HepG2 (cell line): ENCODE results near the gene RPH3AL. TPM values are rescaled to one million over a fixed set of nuclear protein-coding genes. Genes with fewer than 3 reads are reported as not detected.
A peak's percentile ranks its signal among the peaks of the same experiment; 100 is the strongest.

ENCODE experiments used
- ARHGAP35 ChIP-seq: sonication (generic); formaldehyde crosslinking; IDR thresholded peaks from 2 replicates; pipeline ENCODE4 v1.9.0; 2022; ENCODE audit warnings: mild to moderate bottlenecking, inconsistent platforms, moderate library complexity, missing genetic modification reagents, borderline replicate concordance
- ATM ChIP-seq: fragments of 450-650 bp; IDR thresholded peaks from 2 replicates; pipeline ENCODE4 v1.7.1; 2017; ENCODE audit warnings: mild to moderate bottlenecking, borderline replicate concordance
- CHCHD3 ChIP-seq: sonication (generic); formaldehyde crosslinking; IDR thresholded peaks from 2 replicates; pipeline ENCODE4 v1.8.0; 2022; ENCODE audit warnings: mild to moderate bottlenecking, missing genetic modification reagents, moderate library complexity
- GMEB1 ChIP-seq: sonication (generic); formaldehyde crosslinking; IDR thresholded peaks from 2 replicates; pipeline ENCODE4 v1.5.1; 2020; ENCODE audit warnings: missing genetic modification reagents, mild to moderate bottlenecking, borderline replicate concordance
- KDM4B ChIP-seq: sonication (generic); formaldehyde crosslinking; IDR thresholded peaks from 2 replicates; pipeline ENCODE4 v1.4.0; 2020; ENCODE audit warnings: missing genetic modification reagents
- KLF15 ChIP-seq: sonication (generic); formaldehyde crosslinking; IDR thresholded peaks from 2 replicates; pipeline ENCODE4 v1.8.1; 2023; ENCODE audit warnings: borderline replicate concordance, mild to moderate bottlenecking, inconsistent platforms, missing genetic modification reagents, mixed read lengths
- STAG1 ChIP-seq: sonication (generic); formaldehyde crosslinking; IDR thresholded peaks from 2 replicates; pipeline ENCODE4 v1.4.0; 2020; ENCODE audit warnings: missing genetic modification reagents
- STAT6 ChIP-seq: sonication (generic); formaldehyde crosslinking; IDR thresholded peaks from 2 replicates; pipeline ENCODE4 v1.4.0; 2020; ENCODE audit warnings: missing genetic modification reagents, mild to moderate bottlenecking, borderline replicate concordance
- TEAD3 ChIP-seq: optimal IDR thresholded peaks from 2 replicates; pipeline ENCODE3; 2016; ENCODE audit warnings: borderline replicate concordance
- ZNF225 ChIP-seq: sonication (generic); formaldehyde crosslinking; IDR thresholded peaks from 2 replicates; pipeline ENCODE4 v1.4.0; 2020; ENCODE audit warnings: mild to moderate bottlenecking, missing genetic modification reagents
- ZNF234 ChIP-seq: sonication (generic); formaldehyde crosslinking; conservative IDR thresholded peaks from 2 replicates; pipeline ENCODE4 v1.5.1; 2020; ENCODE audit warnings: mild to moderate bottlenecking, missing genetic modification reagents
- ZNF260 ChIP-seq: sonication (generic); formaldehyde crosslinking; IDR thresholded peaks from 2 replicates; pipeline ENCODE4 v1.4.0; 2020; ENCODE audit warnings: missing genetic modification reagents, low read depth, mild to moderate bottlenecking, borderline replicate concordance
- ZNF550 ChIP-seq: sonication (generic); formaldehyde crosslinking; IDR thresholded peaks from 2 replicates; pipeline ENCODE4 v1.4.0; 2020; ENCODE audit warnings: mild to moderate bottlenecking, missing genetic modification reagents, borderline replicate concordance
- ZNF572 ChIP-seq: sonication (generic); formaldehyde crosslinking; IDR thresholded peaks from 2 replicates; pipeline ENCODE4 v1.5.1; 2020; ENCODE audit warnings: mild to moderate bottlenecking, missing genetic modification reagents
- ZNF629 ChIP-seq: sonication (generic); formaldehyde crosslinking; conservative IDR thresholded peaks from 2 replicates; pipeline ENCODE4 v1.5.0; 2020; ENCODE audit warnings: missing genetic modification reagents
- ZNF704 ChIP-seq: sonication (generic); formaldehyde crosslinking; IDR thresholded peaks from 2 replicates; pipeline ENCODE4 v1.8.1; 2023; ENCODE audit warnings: mild to moderate bottlenecking, inconsistent platforms, moderate library complexity, missing genetic modification reagents, borderline replicate concordance
- polyA plus RNA-seq, 8 experiments: library from polyadenylated mRNA; depleted of rRNA in 3 of 8; stranded (reverse) in 7 of 8; unstranded in 1 of 8; fragments of >200 nt; fragmentation: Illumina TruSeq in 4 of 8; extraction: Trizol in 4 of 8; gene quantifications; 2 replicates each; pipeline versions ENCODE4 v1.2.1 to v1.2.3, GENCODE V29; 2011 to 2016; ENCODE audit warnings: low read depth in 4 of 8, missing spikeins in 1 of 8, mixed read lengths in 1 of 8; ENCODE audit not compliant: insufficient read depth in 1 of 8
- total RNA-seq, 5 experiments: library from RNA; depleted of rRNA; stranded (reverse); fragments of >200 nt; fragmentation: Illumina TruSeq; extraction: Trizol; gene quantifications; 2 replicates each; pipeline ENCODE4 v1.2.3, GENCODE V29; 2016; ENCODE audit warnings: low read depth in 1 of 5
- TF ChIP-seq, protein P1 (sequence below), 2 experiments: sonication (generic) in 1 of 2; formaldehyde crosslinking in 1 of 2; IDR thresholded peaks; 2 replicates each; pipeline versions ENCODE4 v1.4.0 to v1.6.1; 2018 to 2020; ENCODE audit warnings: missing genetic modification reagents in 2 of 2, borderline replicate concordance in 1 of 2, low read depth in 1 of 2, mild to moderate bottlenecking in 1 of 2, missing biosample characterization in 1 of 2
- TF ChIP-seq, protein P2 (sequence below): sonication (generic); formaldehyde crosslinking; IDR thresholded peaks from 2 replicates; pipeline ENCODE4 v1.5.0; 2020; ENCODE audit warnings: missing genetic modification reagents

RPH3AL gene
- total and polyA plus RNA-seq, 2 of the 13 experiments (the other 11 are each of a cell fraction or from before 2014, with no cell fraction given): 7.8 to 16.4 TPM

DNA sequence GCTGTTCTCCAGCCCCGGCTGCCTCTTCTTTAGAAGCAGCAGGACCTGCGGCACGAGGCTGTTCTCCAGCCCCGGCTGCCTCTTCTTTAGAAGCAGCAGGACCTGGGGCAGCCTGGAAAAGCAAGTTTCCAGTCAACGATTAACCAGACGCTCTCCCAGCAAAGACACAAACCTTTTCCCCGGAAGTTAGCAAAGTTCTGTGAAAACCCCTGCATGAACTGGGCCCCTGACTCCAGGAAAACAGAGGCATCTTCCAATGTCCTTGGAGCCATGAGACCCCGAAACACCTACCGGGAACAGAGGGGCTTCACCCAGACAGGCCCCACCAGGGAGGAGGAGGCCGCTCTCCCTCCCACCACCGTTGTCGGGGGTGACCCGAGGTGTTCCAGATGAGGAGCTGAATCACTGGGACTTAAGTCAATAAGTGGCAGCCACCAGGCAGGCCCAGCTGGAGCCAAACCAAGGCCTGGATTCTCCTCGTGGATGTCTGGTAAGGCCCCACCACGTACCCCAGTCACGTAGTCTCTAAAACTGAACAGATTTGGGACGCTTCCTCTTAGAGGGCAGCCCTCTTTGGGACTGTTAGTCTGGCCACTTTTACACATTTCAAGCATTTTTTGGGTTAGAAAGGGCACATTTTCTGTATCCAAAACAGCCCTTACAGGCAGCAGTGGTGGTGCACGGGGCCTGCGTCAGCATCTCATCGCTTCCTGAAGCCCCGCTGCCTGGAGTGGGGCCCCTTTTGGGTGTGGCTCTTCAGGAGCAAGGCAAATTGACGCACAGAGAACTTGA, at the start of gene RPH3AL (continued):
- TF ChIP-seq, protein P1, sequence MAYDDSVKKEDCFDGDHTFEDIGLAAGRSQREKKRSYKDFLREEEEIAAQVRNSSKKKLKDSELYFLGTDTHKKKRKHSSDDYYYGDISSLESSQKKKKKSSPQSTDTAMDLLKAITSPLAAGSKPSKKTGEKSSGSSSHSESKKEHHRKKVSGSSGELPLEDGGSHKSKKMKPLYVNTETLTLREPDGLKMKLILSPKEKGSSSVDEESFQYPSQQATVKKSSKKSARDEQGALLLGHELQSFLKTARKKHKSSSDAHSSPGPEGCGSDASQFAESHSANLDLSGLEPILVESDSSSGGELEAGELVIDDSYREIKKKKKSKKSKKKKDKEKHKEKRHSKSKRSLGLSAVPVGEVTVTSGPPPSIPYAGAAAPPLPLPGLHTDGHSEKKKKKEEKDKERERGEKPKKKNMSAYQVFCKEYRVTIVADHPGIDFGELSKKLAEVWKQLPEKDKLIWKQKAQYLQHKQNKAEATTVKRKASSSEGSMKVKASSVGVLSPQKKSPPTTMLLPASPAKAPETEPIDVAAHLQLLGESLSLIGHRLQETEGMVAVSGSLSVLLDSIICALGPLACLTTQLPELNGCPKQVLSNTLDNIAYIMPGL (CRISPR knock-in tag; IDR thresholded peaks at IDR 0.05; ENCODE audit: borderline replicate concordance in 1 of 2, low read depth in 1 of 2): peak in 1 of 2 experiments; percentile 79; a peak in 1 of 4 replicates
- TF ChIP-seq ZNF550 (CRISPR knock-in tag): no peak
- TF ChIP-seq CHCHD3 (CRISPR knock-in tag): no peak
- TF ChIP-seq, protein P2, sequence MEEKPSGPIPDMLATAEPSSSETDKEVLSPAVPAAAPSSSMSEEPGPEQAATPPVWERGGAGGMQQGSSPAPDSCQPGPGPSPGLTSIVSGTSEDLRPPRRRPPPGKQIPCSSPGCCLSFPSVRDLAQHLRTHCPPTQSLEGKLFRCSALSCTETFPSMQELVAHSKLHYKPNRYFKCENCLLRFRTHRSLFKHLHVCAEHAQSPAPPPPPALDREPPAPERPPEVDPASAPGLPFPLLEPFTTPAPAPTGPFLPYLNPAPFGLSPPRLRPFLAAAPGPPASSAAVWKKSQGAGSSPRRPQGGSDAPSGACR (CRISPR knock-in tag): peak; percentile 76; the same call in 1 of the 2 replicates
- TF ChIP-seq ZNF572: no peak
- 0 out of 2 replicates have a peak, but pooled peaks have one; percentile 74 for TF ChIP-seq KLF15
- 0 out of 2 replicates have a peak, but pooled peaks have one; percentile 35 for TF ChIP-seq ZNF704 (CRISPR knock-in tag)
- TF ChIP-seq KDM4B (CRISPR knock-in tag): no peak; the same call in 1 of the 2 replicates
- no peak for TF ChIP-seq ZNF260 (CRISPR knock-in tag)
- TF ChIP-seq TEAD3 (CRISPR knock-in tag): no peak
- TF ChIP-seq ARHGAP35 (CRISPR knock-in tag): no peak
- no peak for TF ChIP-seq STAG1 (CRISPR knock-in tag)
- no peak for TF ChIP-seq STAT6 (CRISPR knock-in tag)
- no peak for TF ChIP-seq ZNF234
- no peak; the same call in 1 of the 2 replicates for TF ChIP-seq ZNF629 (CRISPR knock-in tag)
- peak; percentile 30 for TF ChIP-seq GMEB1
- TF ChIP-seq ATM: no peak
- TF ChIP-seq ZNF225 (CRISPR knock-in tag): no peak
